K562 (cell line): ENCODE data around the gene DUSP10. TPM values are rescaled to one million over a fixed set of nuclear protein-coding genes. Genes with fewer than 3 reads are reported as not detected.

Experiments used
- FOXA3 ChIP-seq, 2 experiments: fragments of 450-650 bp in 1 of 2; sonication (generic) in 1 of 2; formaldehyde crosslinking; IDR thresholded peaks in 1 of 2; conservative IDR thresholded peaks in 1 of 2; 2 replicates each; pipeline versions ENCODE4 v1.4.0 to v1.8.0; 2020 to 2022; ENCODE audit warnings: mild to moderate bottlenecking in 2 of 2, missing genetic modification reagents in 1 of 2
- IRF9 ChIP-seq: fragments of 450-650 bp; IDR thresholded peaks from 2 replicates; pipeline ENCODE4 v1.6.1; 2016; ENCODE audit warnings: missing biosample characterization, missing genetic modification characterization
- MCM5 ChIP-seq: fragments of 450-650 bp; IDR thresholded peaks from 2 replicates; pipeline ENCODE4 v1.6.1; 2016; ENCODE audit warnings: low read depth
- MYNN ChIP-seq, 2 experiments: sonication (generic); formaldehyde crosslinking in 1 of 2; IDR thresholded peaks; 2 replicates each; pipeline versions ENCODE4 v1.5.0 to v1.6.1; 2016 to 2020; ENCODE audit warnings: antibody characterized with exemption in 1 of 2, missing genetic modification reagents in 1 of 2
- NCOA2 ChIP-seq, 2 experiments: fragments of 450-650 bp; IDR thresholded peaks; 2 replicates each; pipeline ENCODE4 v1.6.1; 2018; ENCODE audit warnings: mild to moderate bottlenecking in 2 of 2, moderate library complexity in 1 of 2; ENCODE audit not compliant: partially characterized antibody in 2 of 2
- ZBTB26 ChIP-seq: fragments of 450-650 bp; formaldehyde crosslinking; IDR thresholded peaks from 2 replicates; pipeline ENCODE4 v1.4.0; 2022; ENCODE audit warnings: missing genetic modification characterization
- ZBTB5 ChIP-seq: fragments of 450-650 bp; IDR thresholded peaks from 2 replicates; pipeline ENCODE4 v1.6.1; 2017; ENCODE audit warnings: antibody characterized with exemption
- ZNF23 ChIP-seq: fragments of 250-450 bp; sonication (Bioruptor Pico); IDR thresholded peaks from 2 replicates; pipeline ENCODE4 v1.4.0; 2020; ENCODE audit warnings: mild to moderate bottlenecking
- ZNF41 ChIP-seq: fragments of 250-450 bp; sonication (Bioruptor Pico); conservative IDR thresholded peaks from 2 replicates; pipeline ENCODE4 v1.4.0; 2020; ENCODE audit warnings: mild to moderate bottlenecking
- ZNF76 ChIP-seq: fragments of 250-450 bp; sonication (Bioruptor Pico); IDR thresholded peaks from 2 replicates; pipeline ENCODE4 v1.4.0; 2020; ENCODE audit warnings: mild to moderate bottlenecking, moderate library complexity, borderline replicate concordance
- ZNF764 ChIP-seq: fragments of 250-450 bp; sonication (Bioruptor Pico); IDR thresholded peaks from 2 replicates; pipeline ENCODE4 v1.4.0; 2020; ENCODE audit warnings: low read depth, mild to moderate bottlenecking, moderate library complexity
- ZNF778 ChIP-seq: fragments of 450-650 bp; formaldehyde crosslinking; IDR thresholded peaks from 2 replicates; pipeline ENCODE4 v1.4.0; 2020; ENCODE audit warnings: mild to moderate bottlenecking, moderate library complexity
- polyA plus RNA-seq, 8 experiments: library from polyadenylated mRNA; depleted of rRNA in 4 of 8; stranded (reverse) in 5 of 8; unstranded in 3 of 8; fragments of >200 nt; fragmentation: Nextera tagmentation in 2 of 8; fragmentation: Illumina TruSeq in 1 of 8; extraction: Ambion mirVana in 2 of 8; extraction: Trizol in 1 of 8; gene quantifications; 2 replicates each; pipeline versions ENCODE4 v1.2.1 to v1.2.3, GENCODE V29; 2011 to 2014; ENCODE audit warnings: inconsistent platforms in 1 of 8, missing spikeins in 1 of 8
- total RNA-seq, 7 experiments: library from RNA; depleted of rRNA in 6 of 7; stranded (reverse); fragments of >200 nt in 6 of 7; fragmentation: Illumina TruSeq in 2 of 7; extraction: Trizol in 2 of 7; gene quantifications; 2 replicates each; pipeline versions ENCODE4 v1.2.1 to v1.2.3, GENCODE V29; 2011 to 2021; ENCODE audit warnings: low replicate concordance in 1 of 7
- TF ChIP-seq, protein P1 (sequence below): fragments of 450-650 bp; IDR thresholded peaks from 2 replicates; pipeline ENCODE4 v1.7.0; 2016; ENCODE audit warnings: borderline replicate concordance
- TF ChIP-seq, protein P2 (sequence below): fragments of 200-800 bp; sonication (Bioruptor generic); IDR thresholded peaks from 2 replicates; pipeline ENCODE4 v1.6.1; 2017; ENCODE audit warnings: missing genetic modification characterization, missing compliant biosample characterization
- TF ChIP-seq, protein P3 (sequence below): fragments of 450-650 bp; formaldehyde crosslinking; IDR thresholded peaks from 2 replicates; pipeline ENCODE4 v1.4.0; 2020; ENCODE audit warnings: mild to moderate bottlenecking, moderate library complexity

DUSP10 gene
- total and polyA plus RNA-seq, 9 of the 15 experiments (the other 6 are each of a cell fraction or from before 2014, with no cell fraction given): 1.7 to 8.3 (median 6.1) TPM

DNA sequence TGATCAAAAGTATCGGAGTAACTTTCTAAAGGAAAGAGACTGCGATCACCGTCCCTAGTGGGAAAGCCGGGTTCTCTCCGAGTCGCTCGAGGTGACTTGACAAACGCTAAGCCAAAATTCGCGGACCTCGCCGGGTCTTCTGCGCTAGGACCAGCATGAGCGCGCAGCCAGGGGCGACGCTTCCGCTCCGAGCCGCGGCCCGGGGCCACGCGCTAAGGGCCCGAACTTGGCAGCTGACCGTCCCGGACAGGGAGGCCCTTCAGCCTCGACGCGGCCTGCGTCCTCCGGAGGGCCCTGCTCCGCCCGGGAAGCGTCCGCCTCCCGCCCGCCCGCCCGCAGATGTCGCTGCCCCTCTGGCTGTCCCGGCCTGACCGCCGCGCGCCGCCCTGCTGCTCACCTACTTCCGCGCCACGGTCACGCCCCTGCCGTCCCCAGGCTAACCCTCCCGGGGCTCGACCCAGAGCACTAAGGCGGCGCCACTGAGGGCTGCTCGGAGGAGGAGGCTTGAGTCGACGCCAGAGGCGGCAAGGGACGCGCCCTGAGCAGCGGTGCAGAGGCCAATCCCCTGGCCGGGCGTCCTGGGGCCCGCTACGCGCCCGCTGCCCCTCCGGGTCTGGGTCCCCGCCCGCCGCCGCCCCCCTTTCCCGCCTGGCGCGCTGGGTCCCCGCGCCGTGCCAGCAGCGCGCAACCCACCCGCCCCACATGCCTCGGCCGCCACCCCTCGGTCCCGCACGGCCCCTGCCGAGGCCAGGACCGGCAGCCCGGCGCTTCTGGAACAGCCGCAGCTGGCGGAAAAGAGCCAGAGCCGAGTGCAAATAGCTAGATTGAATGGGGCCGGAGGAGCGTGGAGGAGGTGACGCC lies 896 bp upstream of the DUSP10 start (continued):
- TF ChIP-seq ZBTB26 (CRISPR knock-in tag) (no peak), ZNF764 (CRISPR knock-in tag) (no peak), ZNF23 (CRISPR knock-in tag) (no peak), ZBTB5 (no peak), ZNF76 (CRISPR knock-in tag) (no peak), MYNN (IDR thresholded peaks at IDR 0.05) (no peak), MYNN (CRISPR knock-in tag; IDR thresholded peaks at IDR 0.05) (no peak), NCOA2 (IDR thresholded peaks at IDR 0.05; ENCODE audit: partially characterized antibody in 2 of 2) (no peak), ZNF41 (CRISPR knock-in tag) (no peak), FOXA3 (CRISPR knock-in tag; conservative IDR thresholded peaks at IDR 0.05 in 1 of 2, IDR thresholded peaks at IDR 0.05 in 1 of 2) (0 out of 4 replicates have a peak, but pooled peaks of 1 of the 2 experiments have one; percentile 0), MCM5 (no peak), ZNF778 (CRISPR knock-in tag) (no peak), IRF9 (tag) (no peak)
- TF ChIP-seq, protein P1, sequence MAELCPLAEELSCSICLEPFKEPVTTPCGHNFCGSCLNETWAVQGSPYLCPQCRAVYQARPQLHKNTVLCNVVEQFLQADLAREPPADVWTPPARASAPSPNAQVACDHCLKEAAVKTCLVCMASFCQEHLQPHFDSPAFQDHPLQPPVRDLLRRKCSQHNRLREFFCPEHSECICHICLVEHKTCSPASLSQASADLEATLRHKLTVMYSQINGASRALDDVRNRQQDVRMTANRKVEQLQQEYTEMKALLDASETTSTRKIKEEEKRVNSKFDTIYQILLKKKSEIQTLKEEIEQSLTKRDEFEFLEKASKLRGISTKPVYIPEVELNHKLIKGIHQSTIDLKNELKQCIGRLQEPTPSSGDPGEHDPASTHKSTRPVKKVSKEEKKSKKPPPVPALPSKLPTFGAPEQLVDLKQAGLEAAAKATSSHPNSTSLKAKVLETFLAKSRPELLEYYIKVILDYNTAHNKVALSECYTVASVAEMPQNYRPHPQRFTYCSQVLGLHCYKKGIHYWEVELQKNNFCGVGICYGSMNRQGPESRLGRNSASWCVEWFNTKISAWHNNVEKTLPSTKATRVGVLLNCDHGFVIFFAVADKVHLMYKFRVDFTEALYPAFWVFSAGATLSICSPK: no peak
- TF ChIP-seq, protein P2, sequence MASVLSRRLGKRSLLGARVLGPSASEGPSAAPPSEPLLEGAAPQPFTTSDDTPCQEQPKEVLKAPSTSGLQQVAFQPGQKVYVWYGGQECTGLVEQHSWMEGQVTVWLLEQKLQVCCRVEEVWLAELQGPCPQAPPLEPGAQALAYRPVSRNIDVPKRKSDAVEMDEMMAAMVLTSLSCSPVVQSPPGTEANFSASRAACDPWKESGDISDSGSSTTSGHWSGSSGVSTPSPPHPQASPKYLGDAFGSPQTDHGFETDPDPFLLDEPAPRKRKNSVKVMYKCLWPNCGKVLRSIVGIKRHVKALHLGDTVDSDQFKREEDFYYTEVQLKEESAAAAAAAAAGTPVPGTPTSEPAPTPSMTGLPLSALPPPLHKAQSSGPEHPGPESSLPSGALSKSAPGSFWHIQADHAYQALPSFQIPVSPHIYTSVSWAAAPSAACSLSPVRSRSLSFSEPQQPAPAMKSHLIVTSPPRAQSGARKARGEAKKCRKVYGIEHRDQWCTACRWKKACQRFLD (CRISPR knock-in tag): 0 out of 2 replicates have a peak, but pooled peaks have one; percentile 8
- TF ChIP-seq, protein P3, sequence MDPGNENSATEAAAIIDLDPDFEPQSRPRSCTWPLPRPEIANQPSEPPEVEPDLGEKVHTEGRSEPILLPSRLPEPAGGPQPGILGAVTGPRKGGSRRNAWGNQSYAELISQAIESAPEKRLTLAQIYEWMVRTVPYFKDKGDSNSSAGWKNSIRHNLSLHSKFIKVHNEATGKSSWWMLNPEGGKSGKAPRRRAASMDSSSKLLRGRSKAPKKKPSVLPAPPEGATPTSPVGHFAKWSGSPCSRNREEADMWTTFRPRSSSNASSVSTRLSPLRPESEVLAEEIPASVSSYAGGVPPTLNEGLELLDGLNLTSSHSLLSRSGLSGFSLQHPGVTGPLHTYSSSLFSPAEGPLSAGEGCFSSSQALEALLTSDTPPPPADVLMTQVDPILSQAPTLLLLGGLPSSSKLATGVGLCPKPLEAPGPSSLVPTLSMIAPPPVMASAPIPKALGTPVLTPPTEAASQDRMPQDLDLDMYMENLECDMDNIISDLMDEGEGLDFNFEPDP: no peak
